ENCODE data around the gene EAF1.
"Not testable (repeated sequence)": the region's sequence is repeated elsewhere in the genome, so short reads cannot be mapped to it uniquely, and the experiment has no call there.

Gene EAF1

GRCh38 chr3:15427182-15427880 is at the start of gene EAF1, which contains the start of gene METTL6:
Gene EAF1, plus strand, starts transcription at chr3:15427598. Its CDS starts 182 bp downstream, at chr3:15427780.
Gene METTL6, minus strand, starts transcription at chr3:15427544. Its CDS starts 1,033 bp downstream, at chr3:15426511.
- Histone ChIP-seq H3K36me3 (replicated peaks) (peaks cover 22% of the 10 kb centered on the region), H3K4me3 (ENCODE audit: low read depth, low read length) (peak within 1 kb of the TSS; percentile 83), H3K27me3 (replicated peaks) (no peaks in the 10 kb centered on the region), H3K27ac (peak within 1 kb of the TSS; percentile 61)
- in situ Hi-C loops (cut with HindIII; ENCODE audit: low pct_ligation_motif_present, low sequenced_read_pairs) = no loop called here
- DNase-seq = peak; percentile 68
- TF ChIP-seq, protein P1, sequence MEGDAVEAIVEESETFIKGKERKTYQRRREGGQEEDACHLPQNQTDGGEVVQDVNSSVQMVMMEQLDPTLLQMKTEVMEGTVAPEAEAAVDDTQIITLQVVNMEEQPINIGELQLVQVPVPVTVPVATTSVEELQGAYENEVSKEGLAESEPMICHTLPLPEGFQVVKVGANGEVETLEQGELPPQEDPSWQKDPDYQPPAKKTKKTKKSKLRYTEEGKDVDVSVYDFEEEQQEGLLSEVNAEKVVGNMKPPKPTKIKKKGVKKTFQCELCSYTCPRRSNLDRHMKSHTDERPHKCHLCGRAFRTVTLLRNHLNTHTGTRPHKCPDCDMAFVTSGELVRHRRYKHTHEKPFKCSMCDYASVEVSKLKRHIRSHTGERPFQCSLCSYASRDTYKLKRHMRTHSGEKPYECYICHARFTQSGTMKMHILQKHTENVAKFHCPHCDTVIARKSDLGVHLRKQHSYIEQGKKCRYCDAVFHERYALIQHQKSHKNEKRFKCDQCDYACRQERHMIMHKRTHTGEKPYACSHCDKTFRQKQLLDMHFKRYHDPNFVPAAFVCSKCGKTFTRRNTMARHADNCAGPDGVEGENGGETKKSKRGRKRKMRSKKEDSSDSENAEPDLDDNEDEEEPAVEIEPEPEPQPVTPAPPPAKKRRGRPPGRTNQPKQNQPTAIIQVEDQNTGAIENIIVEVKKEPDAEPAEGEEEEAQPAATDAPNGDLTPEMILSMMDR (IDR thresholded peaks at IDR 0.05; ENCODE audit: low read depth, low read length, missing control alignments) = peak; percentile 29

DNA sequence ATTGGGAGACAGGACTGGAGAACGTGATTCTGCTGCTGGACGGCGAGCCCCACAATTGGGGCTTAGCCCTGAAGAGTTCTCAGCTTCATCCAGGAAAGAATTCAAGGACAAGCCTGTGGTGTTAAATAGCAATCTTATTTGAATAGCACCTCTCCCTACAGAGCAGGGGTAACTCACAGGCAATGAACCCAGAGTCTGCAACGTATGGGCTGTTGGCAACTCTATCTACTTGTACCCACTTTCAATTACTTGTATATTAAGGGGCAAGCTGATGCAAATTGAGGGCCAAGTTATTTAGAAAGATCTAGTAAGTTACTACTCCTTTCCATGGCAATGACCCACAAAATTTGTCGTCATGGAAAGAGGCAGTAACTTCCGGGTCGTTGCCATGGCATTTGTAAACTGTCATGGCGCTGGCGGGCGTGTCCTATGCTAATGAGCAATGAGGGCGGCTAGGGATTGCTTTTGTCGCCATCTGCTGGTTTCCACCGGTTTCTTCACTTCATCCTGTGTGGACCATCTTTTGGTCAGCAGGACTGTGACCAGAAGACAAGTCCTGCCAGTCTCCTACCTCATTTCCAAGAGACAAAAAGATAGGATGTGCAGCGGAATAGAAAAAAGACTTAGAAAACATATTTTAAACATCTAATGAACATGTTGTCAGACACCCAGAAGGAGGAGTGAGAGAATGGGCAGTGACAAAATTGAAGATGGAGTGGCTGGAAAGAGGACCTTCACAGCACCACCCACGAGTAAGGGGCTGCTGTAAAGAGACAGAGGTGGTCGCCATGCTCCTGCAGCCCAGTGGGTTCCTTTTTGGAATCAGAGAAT is 49.2 kb upstream of the EAF1 start:
- peak; percentile 97 for DNase-seq
- in situ Hi-C loops (cut with HindIII; ENCODE audit: low pct_ligation_motif_present, low sequenced_read_pairs) = no loop called here
- Histone ChIP-seq H3K27me3 (replicated peaks) (no peaks in the 10 kb centered on the region), H3K4me3 (ENCODE audit: low read depth, low read length) (no peak overlapping the region), H3K27ac (peak overlapping the region; percentile 49), H3K36me3 (replicated peaks) (no peaks in the 10 kb centered on the region)
- TF ChIP-seq, protein P1 (IDR thresholded peaks at IDR 0.05; ENCODE audit: low read depth, low read length, missing control alignments) = peak; percentile 90

- H3K27ac ChIP-seq = no peak overlapping the region
- TF ChIP-seq, protein P1 (IDR thresholded peaks at IDR 0.05; ENCODE audit: low read depth, low read length, missing control alignments) = no peak
- no peaks in the 10 kb centered on the region for H3K27me3 ChIP-seq (replicated peaks)
- no peak overlapping the region for H3K4me3 ChIP-seq (ENCODE audit: low read depth, low read length)
- no peak for DNase-seq
- in situ Hi-C loops (cut with HindIII; ENCODE audit: low pct_ligation_motif_present, low sequenced_read_pairs) = no loop called here
- no peaks in the 10 kb centered on the region for H3K36me3 ChIP-seq (replicated peaks)
These were observed 46.2 kb upstream of the EAF1 start for GRCh38 chr3:15380980-15381890.

DNA sequence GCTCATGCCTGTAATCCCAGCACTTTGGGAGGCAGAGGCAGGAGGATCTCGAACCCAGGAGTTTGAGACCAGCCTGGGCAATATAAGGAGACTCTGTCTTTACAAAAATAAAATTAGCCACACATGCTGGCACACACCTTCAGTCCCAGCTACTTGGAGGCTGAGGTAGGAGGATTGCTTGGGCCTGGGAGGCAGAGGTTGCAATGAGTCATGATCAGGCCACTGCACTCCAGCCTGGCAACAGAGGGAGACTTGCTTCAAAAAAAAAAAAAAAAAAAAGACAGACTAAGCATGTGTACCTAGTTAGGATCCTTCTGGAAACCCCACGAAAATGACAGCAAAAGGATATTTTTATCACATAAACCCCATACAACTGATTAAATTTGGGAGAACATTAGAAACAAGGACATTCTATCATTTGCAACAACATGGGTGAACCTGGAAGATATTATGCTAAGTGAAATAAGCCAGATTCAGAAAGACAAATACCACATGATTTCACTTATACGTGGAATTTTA is 44.9 kb upstream of the EAF1 start:
- Histone ChIP-seq H3K27me3 (replicated peaks) (no peaks in the 10 kb centered on the region), H3K36me3 (replicated peaks) (no peaks in the 10 kb centered on the region), H3K4me3 (ENCODE audit: low read depth, low read length) (no peak overlapping the region), H3K27ac (no peak overlapping the region)
- TF ChIP-seq, protein P1 (IDR thresholded peaks at IDR 0.05; ENCODE audit: low read depth, low read length, missing control alignments) = no peak
- in situ Hi-C loops (cut with HindIII; ENCODE audit: low pct_ligation_motif_present, low sequenced_read_pairs) = no loop called here
- no peak for DNase-seq

DNA sequence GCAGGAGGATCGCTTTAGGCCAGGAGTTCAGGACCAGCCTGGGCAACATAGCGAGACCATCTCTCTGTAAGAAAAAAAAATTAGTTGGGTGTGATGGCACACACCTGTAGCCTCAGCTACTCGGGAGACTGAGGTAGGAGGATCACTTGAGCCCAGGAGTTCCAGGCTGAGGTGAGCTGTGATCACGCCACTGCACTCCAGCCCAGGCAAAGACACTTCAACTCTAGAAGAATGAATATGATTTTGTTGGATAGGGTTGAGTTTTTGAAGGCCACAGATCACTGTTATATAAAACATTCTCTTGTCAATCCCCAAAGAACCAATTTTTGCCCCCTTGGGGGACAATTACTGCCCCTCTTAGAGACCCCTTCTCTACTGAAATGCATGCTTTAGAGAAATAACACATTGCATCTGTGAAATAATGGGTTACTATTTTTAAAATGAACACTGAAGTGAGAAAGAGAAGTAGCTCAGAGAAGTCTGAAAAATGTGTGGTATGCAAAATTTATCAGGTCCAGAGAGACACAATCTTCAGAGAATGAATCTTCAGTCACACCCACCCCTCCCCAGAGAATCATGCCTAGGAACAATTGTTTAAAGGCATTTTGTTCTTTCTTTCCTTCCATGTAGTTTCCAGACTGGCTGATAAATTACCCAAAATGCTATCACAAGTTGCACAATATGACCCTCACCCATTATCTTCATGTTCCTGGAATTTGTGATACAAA is 42.7 kb upstream of the EAF1 start:
- H3K36me3 ChIP-seq (replicated peaks) = no peaks in the 10 kb centered on the region
- TF ChIP-seq, protein P1 (IDR thresholded peaks at IDR 0.05; ENCODE audit: low read depth, low read length, missing control alignments) = no peak
- no peaks in the 10 kb centered on the region for H3K27me3 ChIP-seq (replicated peaks)
- in situ Hi-C loops (cut with HindIII; ENCODE audit: low pct_ligation_motif_present, low sequenced_read_pairs) = no loop called here
- H3K4me3 ChIP-seq (ENCODE audit: low read depth, low read length) = no peak overlapping the region
- no peak overlapping the region for H3K27ac ChIP-seq
- no peak for DNase-seq

DNA sequence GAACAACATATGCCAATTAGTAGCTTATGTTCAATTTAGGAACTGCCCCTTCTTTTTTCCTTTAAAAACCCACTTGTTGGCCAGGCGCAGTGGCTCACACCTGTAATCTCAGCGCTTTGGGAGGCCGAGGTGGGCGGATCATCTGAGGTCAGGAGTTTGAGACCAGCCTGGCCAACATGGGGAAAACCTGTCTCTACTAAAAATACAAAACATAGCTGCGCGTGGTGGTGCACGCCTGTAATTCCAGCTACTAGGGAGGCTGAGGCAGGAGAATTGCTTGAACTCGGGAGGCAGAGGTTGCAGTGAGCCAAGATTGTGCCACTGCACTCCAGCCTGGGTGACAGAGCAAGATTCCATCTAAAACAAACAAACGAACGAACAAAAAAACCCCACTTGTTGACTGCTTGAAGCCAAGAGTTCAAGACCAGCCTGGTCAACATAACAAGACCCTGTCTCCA is 42.1 kb upstream of the EAF1 start:
- H3K27me3 ChIP-seq (replicated peaks); H3K27ac ChIP-seq; in situ Hi-C loops (cut with HindIII; ENCODE audit: low pct_ligation_motif_present, low sequenced_read_pairs); DNase-seq; H3K4me3 ChIP-seq (ENCODE audit: low read depth, low read length); H3K36me3 ChIP-seq (replicated peaks): not testable (repeated sequence)
